ENCODE measurements around the gene KIT.

GRCh38 chr4:54723220-54723619 is 65.5 kb downstream of the KIT start:
- TF ChIP-seq CTCF (IDR thresholded peaks at IDR 0.05 in 2 of 3, conservative IDR thresholded peaks at IDR 0.05 in 1 of 3; ENCODE audit: control insufficient read depth in 2 of 3, extremely low read depth in 1 of 3, insufficient read depth in 1 of 3, low read depth in 3 of 3, low read length in 3 of 3) (no peak), NFIC (IDR thresholded peaks at IDR 0.05; ENCODE audit: low read depth, low read length) (no peak), EGR1 (IDR thresholded peaks at IDR 0.05; ENCODE audit: borderline replicate concordance in 1 of 2, low read depth in 2 of 2, low read length in 2 of 2) (no peak), CEBPZ (IDR thresholded peaks at IDR 0.05; ENCODE audit: low read depth, low read length) (no peak), ZNF274 (IDR thresholded peaks at IDR 0.05; ENCODE audit: insufficient read depth, insufficient read length) (no peak), EED (IDR thresholded peaks at IDR 0.05; ENCODE audit: low read depth) (no peak)

Measured in GM12878 (cell line).